GM18907 (cell line): Measurements from ENCODE around the gene CHST12.
A peak's percentile ranks its signal among the peaks of the same experiment; 100 is the strongest.

ENCODE experiments used
- ATAC-seq: cut with Tn5 transposase; IDR thresholded peaks from one replicate; pipeline ENCODE4 v1.9.1; 2021; ENCODE audit warnings: mild to moderate bottlenecking, moderate library complexity; ENCODE audit not compliant: unreplicated experiment

CHST12 gene

DNA sequence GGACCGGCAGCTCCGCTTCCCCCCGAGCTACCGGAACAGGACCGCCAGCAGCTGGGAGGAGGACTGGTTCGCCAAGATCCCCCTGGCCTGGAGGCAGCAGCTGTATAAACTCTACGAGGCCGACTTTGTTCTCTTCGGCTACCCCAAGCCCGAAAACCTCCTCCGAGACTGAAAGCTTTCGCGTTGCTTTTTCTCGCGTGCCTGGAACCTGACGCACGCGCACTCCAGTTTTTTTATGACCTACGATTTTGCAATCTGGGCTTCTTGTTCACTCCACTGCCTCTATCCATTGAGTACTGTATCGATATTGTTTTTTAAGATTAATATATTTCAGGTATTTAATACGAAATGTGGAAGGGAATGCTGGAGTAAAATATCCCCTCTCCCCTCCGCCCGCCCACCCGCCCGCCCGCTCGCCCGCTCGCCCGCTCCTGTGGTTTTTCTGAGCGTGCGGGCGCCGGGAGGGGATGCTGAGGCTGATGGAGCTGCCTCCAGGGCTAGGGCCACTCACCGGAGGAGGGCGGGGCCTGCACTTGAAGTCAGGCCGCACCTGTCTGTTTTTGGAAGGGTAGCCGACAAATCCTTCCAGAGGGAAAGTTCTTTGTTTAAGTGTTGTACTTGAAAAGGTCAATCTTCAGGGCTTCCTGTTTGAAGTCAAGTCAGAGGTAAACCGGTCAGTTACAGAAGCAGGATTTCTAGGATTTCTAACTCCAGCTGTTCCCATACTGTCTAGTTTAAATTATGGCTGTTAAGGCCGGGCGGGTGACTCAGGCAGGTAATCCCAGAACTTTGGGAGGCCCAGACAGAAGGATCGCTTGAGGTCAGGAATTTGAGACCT is 30.5 kb downstream of the CHST12 start:
- ATAC-seq: no peak

DNA sequence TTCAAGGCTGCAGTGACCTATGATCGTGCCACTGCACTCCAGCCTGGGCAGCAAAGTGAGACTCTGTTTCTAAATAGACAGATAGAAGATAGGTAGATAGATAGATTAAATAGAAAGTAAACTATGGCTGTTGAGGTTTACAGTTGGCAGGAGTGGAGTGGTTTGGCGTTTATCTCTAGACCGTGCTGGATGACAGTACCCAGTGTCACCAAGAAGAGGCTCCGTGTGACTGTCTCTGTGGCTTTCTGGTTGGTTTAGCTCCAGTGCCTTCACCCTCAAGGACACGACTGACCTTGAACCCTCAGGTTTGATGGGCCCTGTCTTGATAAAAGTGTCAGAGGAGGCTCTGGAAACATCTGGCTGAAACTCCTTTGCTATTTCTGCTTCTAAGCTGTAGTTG is 31.7 kb downstream of the CHST12 start:
- ATAC-seq: no peak

DNA sequence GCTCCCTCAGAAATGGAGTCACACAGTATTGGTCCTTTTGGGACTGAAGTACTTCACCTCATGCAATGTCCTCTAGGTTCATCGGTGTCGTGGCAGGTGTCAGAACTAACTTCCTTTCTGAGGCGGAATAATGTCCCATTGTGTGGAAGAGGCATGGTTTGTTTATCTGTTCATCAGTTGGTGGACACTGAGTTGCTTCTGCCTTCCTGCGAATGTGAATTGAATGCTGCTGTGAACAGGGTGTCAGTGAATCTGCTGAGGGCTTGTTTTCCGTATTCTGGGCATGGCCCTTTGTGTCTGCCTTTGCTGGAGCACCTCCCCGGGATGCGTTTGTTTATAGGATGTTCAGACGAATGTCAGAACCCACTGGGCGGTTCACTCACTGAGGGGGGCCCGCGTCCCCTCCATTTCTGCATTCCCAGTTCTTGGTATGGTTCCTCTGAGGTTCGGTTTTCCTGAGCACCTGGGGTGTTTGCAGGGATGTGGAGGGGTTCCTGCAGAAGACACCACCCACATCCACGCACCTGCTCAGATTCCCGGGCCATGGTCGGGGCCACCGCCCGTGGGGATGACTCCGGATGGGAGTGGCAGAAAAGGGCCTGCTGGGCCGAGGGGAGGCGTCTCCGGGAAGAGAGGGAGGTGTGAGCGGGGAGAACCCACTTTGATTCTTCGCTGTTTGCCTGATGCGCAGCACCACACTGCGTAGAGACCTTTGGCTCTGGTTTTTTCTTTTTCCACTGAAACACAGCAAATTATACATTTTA is 33.1 kb downstream of the CHST12 start:
- no peak for ATAC-seq

DNA sequence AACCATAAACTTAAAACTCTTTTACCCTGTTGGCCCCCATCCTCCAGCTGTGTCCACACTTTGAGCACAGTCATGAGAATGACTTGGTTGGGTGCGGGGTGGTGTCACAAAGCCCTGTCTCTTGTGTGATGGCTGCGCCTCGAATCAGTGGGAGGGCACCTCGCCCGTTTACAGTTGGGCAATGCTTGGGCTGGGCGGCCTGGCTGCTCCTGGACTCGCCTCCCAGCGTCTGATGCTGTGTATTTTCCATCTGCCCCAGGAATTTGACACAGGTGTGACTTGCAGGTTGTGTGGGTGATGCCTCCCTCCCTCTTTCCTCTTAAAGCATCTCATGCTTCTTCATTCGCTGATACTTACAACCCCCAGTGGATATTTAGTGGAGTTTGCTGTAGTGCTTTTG is 33.7 kb downstream of the CHST12 start:
- ATAC-seq: no peak

DNA sequence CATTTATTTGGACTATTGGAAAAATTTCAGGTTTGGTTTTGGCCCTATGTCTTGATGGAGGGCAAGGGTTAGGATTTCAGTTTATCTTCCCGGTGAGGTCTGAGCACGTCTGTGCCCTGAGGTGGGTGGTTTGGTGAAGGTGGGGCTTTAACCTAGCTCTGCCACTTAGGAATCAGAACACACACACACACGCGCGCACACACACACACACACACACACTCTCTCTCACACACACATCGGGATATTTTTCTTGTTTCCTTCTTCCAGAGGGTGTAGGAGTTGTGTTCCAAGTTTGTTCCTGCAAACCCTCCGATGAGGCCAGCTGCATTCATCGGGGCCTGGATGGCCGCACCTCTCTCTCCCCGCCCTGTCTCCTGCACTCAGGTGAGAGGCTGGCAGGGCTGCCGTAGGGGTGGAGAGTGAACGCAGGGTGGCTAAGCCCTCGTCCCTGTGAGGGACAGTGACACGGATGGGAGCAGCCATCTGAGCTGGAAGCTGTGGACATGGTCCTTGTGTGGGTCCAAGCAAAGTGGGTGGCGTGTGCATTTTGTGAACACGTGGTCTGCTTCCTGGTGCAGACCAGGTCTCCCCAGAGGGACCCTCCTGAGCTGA is 34.2 kb downstream of the CHST12 start:
- ATAC-seq: no peak

DNA sequence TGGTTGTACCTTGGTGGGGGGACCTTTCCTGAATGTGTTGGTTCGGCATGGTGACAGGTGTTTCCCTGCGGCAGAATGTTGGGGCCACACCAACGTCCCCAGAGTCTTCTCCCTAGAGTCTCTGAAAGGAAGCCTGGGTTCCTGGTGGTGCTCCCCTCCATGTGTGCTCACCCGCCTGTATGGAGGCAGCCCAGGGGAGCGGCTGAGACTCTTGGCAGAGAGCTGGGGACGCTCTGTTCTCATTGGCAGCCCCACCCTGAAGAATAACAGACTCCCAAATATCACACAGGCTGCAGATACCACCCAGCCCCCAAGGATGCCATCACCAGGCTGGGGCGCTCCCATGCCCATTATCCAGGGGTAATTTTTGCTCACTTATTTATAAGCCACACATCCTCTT is 34.8 kb downstream of the CHST12 start:
- no peak for ATAC-seq

DNA sequence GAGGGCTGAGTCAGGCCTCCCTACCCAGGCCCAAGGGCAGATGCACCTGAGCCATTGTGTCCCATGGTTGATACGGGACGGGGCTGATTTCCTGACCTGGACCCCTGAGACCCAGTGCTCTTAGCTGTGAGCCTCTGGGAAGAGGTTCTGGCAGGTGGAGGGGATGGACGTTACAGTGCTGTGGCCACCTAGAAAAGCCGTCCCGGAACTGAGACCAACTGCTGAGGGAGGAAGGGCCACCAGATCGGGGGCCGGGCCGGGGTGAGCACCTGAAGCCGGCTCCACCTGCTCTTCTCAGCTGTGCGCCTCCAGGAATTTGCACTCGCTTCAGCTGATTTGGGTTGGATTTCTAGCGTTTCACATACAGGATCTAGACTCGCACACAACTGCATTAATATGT is 35.4 kb downstream of the CHST12 start:
- no peak for ATAC-seq

DNA sequence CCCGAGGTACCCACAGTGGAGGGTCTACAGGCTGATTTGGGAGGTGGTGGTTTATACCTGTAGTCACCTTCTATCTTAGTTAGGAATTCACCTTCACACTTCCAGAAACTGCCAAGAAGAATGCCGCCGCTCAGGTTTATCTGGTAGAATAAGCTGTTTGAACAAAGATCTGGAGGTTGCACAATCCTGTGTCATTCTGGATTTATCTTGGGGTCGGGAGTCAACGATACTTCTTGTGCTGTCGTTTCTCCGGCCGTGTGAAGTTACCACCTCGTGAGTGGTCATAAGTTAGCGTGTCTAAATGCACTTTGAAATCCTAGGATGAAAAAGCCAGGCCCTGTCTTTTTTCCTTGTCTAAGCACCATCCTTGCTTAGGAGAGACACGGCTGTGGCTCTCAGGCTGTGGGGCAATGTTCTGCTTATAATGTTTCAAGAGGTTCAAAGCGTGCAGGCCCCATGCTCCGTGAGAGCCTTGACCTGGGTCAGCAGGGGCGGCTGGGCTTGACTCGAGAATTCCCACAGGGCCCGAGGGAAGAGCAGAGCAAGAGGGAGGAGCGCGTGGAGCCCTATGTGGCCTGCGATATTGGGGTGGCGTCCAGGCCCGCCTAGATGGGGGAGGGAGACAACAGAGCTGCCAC is 37.3 kb downstream of the CHST12 start:
- no peak for ATAC-seq

DNA sequence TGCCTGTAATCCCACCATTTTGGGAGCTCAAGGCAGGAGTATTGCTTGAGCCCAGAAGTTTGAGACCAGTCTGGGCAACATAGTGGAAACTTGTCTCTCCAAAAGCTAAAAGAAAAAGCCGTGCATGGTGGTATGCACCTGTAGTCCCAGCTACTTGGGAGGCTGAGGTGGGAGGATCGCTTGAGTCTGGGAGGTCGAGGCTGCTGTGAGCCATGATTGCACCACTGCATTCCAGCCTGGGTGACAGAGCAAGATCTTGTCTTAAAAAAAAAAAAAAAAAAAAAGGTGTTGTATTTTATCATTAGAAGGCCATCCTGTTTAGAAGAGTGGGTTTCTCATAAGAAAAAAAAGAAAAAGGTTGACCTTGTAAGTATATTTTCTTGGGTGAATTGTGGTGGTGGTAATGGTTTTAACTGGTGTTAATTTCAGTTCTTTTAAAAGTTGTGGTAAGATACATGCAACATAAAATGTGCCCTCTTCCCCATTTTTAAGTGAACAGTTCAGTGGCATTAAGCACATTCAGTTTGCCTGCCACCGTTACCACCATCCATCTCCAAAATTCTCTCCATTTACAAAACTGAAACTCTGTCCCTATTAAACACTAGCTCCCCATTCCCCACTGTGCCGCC is 38.1 kb downstream of the CHST12 start:
- no peak for ATAC-seq

DNA sequence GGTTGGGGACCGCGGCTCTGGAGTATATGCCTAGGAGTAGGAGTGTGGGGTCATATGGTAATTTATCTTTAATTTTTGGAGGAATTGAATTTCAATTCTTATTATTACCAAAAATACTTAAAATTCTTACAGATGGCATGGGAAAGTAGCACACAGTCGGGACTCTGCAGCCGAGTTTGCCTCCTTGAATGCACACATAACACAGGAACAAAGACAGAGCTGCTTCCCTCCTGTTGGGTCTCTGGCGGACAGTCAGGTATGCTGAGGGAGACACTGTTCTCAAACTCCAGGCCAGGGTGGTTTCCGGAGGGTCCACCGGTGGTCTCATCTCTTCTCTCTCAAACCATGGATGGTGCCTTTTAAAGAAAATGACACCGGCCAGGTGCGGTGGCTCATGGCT is 40.1 kb downstream of the CHST12 start:
- ATAC-seq: no peak

DNA sequence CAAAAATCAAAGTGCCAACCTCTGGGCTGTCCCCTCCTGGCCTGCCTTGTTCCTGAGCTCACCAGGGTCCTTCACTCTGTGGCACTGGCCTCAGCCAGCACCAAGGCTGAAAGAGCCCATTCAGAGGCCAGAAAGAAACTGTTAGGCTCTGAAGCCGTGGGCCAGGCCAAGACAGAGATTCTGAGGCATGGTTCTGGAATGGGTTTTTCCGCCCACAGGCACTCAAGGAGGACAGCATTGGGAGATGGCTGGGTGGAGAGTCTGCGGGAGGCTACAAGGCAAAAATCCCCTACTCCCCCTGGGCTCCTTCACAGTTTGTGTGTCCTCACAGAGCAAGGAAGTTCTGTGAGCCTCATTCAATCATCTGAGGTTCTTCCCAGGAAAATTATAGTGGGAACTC is 41.1 kb downstream of the CHST12 start:
- ATAC-seq: no peak

DNA sequence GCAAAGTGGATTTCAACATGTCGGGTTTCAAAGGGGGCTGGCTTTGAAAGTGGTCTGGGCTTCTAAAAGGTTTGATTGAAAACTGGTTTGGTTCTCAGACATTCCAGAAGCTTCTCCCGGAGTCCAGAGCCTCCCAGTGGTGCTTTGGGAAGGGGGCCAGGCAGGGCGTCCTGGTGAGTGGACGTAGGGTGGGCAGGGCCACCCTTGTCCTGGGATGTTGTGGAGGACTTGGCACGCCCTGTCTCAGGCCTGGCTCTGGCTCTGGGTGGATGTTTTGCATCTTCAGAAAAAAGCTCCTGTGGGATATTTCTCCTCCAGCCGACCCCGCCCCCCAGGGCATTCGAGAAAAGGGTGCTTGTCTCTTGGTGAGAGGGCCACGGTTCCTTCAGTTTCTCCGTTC is 41.6 kb downstream of the CHST12 start:
- no peak for ATAC-seq

DNA sequence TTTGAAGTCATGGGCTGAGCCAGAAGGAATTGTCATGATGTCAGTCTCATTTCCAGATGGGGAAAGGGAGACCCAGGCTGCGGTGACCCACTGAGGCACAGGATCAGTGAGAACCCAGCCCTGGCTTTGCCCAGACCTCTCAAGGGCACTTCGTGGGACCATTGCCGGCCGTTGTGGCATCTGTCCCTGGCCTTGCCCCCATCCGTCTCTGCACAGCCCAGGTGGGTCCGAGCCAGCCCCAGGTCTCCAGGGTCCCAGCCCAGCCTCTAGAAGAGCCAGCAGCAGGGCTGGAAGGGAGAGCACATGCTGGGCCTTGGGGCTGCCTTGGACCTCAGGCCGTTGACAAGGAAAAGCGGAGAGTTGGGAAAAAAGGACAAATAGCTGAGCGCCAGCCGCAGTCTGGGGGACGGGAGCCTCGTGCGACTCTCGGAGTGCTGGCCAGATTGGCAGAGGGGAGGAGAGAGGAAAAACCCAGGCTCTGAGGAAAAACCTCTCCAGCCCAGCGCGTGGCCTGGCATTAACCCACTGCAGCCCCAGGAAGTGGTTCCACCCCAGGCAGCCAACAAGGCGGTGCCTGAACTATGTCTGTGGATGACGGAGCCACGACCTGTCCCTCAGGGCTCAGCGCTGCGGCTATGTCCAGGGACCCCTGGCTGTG is 42.6 kb downstream of the CHST12 start:
- no peak for ATAC-seq

DNA sequence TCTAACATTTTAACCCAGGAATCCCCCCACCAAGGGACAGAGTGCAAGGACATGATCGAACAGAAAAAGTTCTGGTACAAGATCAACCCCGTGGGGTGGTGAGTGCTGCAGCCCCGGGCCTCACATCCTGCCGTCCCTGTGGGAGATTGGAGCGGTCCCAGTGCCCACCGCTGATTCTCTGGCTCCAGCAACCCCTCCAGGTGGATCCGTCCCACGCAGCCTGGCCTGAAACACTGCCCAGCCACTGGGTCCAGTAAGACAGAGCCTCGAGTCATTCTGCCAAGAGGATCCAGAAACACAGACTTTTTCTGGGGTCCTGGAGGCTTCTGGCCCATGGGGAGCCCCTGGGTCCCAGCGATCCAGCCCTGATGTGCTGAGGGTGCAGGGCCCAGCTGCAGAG is 43.3 kb downstream of the CHST12 start:
- ATAC-seq: no peak

DNA sequence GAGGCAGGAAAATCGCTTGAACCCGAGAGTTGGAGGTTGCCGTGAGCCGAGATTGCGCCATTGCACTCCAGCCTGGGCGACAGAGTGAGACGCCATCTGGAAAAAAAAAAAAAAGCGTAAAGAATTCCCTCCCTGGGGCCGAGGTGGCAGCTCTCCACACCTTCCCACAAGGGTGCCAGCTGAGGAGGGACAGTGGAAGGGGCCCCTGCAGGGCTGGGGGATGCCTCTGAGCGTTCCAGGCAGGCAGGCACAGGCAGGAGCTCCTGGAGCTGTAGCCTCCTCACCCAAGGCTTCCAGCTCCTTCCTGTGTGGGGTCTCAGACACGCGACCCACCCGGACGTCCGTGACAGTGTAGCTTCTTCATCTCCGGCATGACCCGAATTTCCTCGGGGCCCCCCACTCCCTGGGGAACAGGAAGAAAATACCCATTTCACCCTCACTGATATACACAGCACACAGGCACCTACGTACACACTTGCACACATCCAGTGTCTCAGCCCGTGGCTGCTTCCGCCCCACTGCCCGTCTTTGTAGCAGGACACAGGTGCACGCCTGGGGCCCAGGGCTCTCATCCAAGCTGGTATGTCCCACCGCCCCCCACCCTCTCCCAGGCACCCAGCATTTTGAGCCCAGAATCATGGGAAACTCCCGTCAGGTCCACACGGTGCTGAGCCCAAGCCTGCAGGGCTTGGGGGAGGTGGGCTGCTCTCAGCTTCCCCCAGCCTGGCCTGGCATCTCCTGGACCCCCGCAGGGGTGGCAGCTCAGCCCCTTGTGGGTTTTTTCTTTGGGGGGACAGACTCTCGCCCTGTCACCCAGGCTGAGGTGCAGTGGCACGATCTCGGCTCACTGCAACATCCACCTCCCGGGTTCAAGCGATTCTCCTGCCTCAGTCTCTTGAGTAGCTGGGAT is 47.0 kb downstream of the CHST12 start:
- no peak for ATAC-seq

DNA sequence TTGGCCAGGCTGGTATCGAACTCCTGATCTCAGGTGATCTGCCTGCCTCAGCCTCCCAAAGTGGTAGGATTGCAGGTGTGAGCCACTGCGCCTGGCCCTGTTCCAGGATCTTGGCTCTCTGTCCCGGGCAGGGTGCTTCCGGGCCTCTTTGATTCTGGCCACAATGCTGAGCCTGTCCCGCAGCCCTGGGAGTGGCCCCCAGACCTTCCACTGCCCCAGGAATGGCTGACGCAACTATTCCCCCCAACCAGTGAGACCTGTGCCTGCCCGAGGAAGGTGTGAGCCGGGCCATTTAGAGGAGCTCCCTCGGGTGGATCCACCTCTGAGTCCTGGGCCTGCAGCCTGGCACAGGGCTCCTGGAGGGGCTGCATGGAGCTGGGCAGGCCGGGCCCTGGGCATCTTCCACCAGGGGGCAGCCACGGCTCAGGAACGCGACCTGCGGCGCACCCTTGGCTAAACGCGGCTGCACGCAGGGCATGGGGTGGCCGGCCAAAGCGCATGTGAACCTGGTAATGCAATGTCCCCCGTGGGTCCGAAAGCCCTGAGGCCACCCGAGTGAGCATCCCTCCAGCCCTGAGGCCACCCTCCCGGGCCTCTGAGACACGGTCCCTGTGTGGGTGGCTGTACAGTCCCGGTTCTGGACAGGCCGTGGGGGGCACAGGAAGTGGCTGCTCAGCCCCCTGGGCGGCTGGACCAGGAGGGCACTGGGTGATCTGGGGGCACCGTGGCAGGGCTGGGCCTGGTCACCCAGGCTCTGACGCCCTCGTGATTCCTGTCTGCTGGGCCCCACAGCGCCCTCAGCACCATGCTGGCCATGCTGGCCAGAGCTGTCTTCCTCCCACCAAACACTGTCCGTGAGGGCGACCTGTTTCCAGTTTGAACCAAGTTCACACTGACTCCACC is 48.0 kb downstream of the CHST12 start:
- ATAC-seq: peak; percentile 78

DNA sequence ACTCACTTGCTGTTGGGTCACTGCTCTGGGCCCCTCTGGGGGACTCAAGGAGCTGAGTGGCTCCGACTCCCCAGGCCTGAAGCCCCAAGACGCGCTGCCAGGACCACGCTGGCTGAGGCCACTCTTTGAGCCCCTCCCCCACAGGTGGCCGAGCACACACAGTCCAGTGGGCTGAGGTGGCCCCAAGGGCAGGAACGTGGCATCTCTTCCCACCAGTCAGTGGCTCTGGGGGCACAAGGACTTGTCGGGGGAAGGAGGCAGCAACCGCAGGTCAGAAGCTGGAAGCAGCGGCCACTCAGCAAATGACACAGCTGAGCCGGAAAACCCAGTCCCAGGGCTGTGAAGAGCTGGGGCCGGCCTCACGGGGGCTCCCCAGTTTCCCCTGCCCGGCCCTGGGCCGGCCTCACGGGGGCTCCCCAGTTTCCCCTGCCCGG is 48.7 kb downstream of the CHST12 start:
- peak; percentile 56 for ATAC-seq

DNA sequence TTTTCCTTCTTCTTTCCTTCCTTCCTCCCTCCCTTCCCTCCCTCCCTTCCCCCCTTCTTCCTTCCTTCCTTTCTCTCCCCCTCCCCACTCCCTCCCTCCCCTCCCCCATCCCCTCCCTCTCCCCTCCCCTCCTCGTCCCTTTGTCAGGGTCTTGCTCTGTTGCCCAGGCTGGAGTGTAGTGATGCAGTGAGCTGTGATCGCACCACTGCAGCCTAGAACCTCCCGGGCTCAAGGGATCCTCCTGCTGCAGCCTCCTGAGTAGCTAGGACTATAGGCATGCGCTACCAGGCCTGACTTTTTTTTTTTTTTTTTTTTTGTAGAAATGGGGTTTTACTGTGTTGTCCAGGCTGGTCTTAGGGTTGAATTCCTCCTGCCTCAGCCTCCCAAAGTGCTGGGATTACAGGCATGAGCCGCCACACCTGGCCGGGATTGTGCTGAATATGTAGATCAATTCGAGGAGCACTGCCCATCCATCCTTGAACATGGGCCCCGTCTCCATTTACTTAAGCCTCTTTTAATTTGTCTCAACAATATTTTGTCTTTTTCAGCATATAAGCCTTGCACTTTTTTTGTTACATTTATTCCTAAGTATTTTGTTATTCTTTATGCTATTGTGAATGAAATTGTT is 49.3 kb downstream of the CHST12 start:
- no peak for ATAC-seq
